ENCODE measurements around the gene RABGAP1L. TPM values are rescaled to one million over a fixed set of nuclear protein-coding genes. Genes with fewer than 3 reads are reported as not detected.

Gene RABGAP1L
- total and polyA plus RNA-seq, 2 of the 8 experiments (the other 6 are each of a cell fraction or from before 2014, with no cell fraction given), result 33.3 to 156 TPM

DNA sequence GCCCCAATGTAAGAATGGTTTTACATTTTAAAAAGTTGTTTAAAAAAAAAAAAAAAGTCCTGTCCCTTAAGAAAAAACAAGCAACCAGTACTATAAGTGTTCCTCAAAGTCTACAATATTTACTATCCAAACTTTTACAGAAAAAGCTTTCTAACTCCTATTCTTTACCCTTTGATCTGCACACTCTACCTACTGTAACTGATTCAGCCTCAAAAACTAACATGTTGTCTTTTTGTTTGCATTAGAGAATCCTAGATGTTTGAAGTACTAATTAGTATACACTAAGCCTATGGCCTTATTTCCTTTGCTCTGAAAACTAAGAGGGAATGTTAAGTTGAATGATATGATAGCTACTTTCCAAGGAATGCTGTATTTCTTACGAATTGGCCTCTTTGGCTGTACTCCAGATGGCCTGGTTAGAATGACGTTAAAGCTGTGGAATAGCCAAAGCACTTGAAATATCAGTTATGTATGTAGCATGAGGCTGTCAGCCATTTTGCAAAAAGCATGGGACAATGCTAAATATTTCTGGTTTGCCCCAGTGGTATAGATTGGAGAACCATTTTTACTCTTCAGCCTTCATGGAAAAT lies 523.2 kb downstream of the RABGAP1L start (continued):
- TF ChIP-seq TCF12 (IDR thresholded peaks at IDR 0.05; ENCODE audit: low read depth, low read length) (no peak), EP300 (IDR thresholded peaks at IDR 0.05; ENCODE audit: borderline replicate concordance in 1 of 2, low read depth in 2 of 2, low read length in 2 of 2) (no peak), JUN (IDR thresholded peaks at IDR 0.05; ENCODE audit: low read depth, low read length) (no peak), MAFK (IDR thresholded peaks at IDR 0.05; ENCODE audit: low read depth, low read length) (no peak)

Data from H1 (cell line).